GM12801 (cell line): ENCODE measurements around the gene TMEM120B.

Source experiments
- TF ChIP-seq, protein P1 (sequence below): IDR thresholded peaks from one replicate; pipeline ENCODE4 v1.5.1; 2011; ENCODE audit warnings: control low read depth; ENCODE audit not compliant: insufficient read length; ENCODE audit errors: extremely low read depth

The TMEM120B gene

GRCh38 chr12:121715862-121716435 is 3.4 kb downstream of the TMEM120B start:
- TF ChIP-seq, protein P1, sequence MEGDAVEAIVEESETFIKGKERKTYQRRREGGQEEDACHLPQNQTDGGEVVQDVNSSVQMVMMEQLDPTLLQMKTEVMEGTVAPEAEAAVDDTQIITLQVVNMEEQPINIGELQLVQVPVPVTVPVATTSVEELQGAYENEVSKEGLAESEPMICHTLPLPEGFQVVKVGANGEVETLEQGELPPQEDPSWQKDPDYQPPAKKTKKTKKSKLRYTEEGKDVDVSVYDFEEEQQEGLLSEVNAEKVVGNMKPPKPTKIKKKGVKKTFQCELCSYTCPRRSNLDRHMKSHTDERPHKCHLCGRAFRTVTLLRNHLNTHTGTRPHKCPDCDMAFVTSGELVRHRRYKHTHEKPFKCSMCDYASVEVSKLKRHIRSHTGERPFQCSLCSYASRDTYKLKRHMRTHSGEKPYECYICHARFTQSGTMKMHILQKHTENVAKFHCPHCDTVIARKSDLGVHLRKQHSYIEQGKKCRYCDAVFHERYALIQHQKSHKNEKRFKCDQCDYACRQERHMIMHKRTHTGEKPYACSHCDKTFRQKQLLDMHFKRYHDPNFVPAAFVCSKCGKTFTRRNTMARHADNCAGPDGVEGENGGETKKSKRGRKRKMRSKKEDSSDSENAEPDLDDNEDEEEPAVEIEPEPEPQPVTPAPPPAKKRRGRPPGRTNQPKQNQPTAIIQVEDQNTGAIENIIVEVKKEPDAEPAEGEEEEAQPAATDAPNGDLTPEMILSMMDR, result no peak

DNA sequence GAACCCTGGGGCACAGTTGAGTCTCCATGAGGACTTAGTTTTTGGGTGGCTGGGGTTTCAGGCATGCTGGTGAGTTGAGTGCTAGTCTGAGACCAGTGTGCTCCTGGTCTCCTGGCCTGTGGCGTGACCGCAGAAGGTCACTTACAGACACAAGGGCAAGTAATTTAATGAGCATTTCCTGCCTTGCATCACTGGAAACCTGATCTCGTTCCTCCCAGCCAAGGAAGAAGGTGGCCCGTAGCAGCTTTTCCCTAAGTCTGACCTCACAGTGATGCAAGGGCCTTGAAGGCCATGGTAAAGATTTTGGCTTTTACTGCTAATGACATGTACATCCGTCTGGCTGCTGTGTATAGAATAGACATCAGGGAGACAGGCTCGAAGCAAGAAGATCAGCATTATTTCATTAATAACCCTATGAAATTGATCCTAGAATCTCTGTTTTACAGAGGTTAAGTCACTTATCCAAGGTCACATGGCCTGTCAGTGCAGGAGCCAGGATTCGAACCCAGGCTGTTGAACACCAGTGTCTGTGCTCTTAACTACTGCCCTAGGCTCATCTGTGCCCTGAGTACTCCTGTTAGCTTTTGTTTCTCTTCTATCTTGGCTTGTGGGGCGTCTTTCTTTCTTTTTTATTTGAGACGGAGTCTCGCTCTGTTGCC is 4.6 kb downstream of the TMEM120B start:
- TF ChIP-seq, protein P1, result no peak

- TF ChIP-seq, protein P1, result no peak
Measured at GRCh38 chr12:121718653-121719239, 6.2 kb downstream of the TMEM120B start.

DNA sequence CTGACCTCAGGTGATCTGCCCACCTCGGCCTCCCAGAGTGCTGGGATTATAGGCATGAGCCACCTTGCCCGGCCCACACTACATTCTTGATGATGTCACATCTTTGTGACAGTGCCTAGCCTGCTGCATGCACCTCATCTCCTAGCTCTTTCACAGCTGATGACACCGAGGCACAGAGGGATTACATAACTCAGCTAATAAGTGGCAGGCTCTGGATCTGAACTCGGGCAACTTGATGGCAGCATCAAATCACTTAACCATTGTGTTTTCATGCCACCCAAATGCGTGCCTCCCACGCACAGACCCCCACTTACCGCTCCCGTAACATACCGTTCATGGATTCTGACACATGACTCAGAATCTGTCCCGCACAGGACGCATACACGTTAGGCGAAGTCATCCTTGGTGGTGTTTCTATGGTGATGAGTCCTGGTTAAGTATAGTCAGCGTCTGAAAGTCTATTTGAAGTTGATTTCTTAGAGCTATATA is 7.4 kb downstream of the TMEM120B start:
- TF ChIP-seq, protein P1, result no peak

DNA sequence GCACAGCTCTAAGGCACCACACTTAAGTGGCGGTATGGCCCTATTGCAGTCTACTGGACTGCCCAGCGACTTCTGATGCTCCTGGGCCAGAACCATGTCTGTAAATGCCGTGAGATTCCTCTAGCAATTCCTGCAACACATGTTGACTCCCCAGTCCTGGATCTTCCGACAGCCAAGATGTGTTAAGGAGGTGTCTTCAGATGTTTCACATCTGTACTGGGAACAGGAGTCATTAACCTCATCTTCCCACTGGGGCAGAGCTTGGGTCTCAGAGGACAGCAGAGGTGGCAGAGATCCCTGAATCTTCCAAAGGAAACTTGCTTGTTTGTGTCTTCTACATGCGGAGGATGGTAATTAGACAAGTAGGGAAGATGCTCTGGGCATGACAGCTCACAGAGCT is 8.2 kb downstream of the TMEM120B start:
- TF ChIP-seq, protein P1, result no peak

- TF ChIP-seq, protein P1, result no peak
Measured at GRCh38 chr12:121722511-121722910, 10.0 kb downstream of the TMEM120B start.

- TF ChIP-seq, protein P1, result no peak
Measured at GRCh38 chr12:121723200-121723599, 10.6 kb downstream of the TMEM120B start.
